Kidney (tissue), 14 donors: ENCODE results near the gene DUSP3. TPM values are rescaled to one million over a fixed set of nuclear protein-coding genes. Genes with fewer than 3 reads are reported as not detected.

Source experiments
- DNase-seq, 5 donors: peaks; one replicate each; pipeline ENCODE4 v3.0.0-alpha.2; 2013 to 2020
- FAIRE-seq: peaks from 2 replicates; lab custom pipeline; 2012; peaks lifted over from hg19 to GRCh38; lab: Jason Lieb, UNC
- H3K27ac ChIP-seq, 2 donors: one replicate each; pipeline ENCODE4 v1.7.0; 2013; ENCODE audit warnings: low read depth in 2 of 2, low read length in 2 of 2, inconsistent platforms in 1 of 2
- H3K27me3 ChIP-seq: one replicate; pipeline ENCODE4 v1.7.1; 2013; ENCODE audit warnings: low read length, inconsistent platforms; ENCODE audit not compliant: control insufficient read depth, insufficient read depth
- H3K36me3 ChIP-seq, 3 donors: one replicate each; pipeline versions ENCODE4 v1.7.0 to v1.7.1; 2013; ENCODE audit warnings: low read length in 3 of 3, control low read depth in 1 of 3, inconsistent platforms in 1 of 3; ENCODE audit not compliant: insufficient read depth in 3 of 3, control insufficient read depth in 2 of 3
- H3K4me1 ChIP-seq, 3 donors: one replicate each; pipeline versions ENCODE4 v1.7.0 to v1.7.1; 2013; ENCODE audit warnings: low read length in 3 of 3, inconsistent platforms in 1 of 3, low read depth in 1 of 3; ENCODE audit not compliant: control insufficient read depth in 2 of 3, insufficient read depth in 2 of 3
- H3K4me3 ChIP-seq, 3 donors: one replicate each; pipeline versions ENCODE4 v1.7.0 to v1.8.1; 2013; ENCODE audit warnings: low read length in 3 of 3, control low read depth in 1 of 3, inconsistent platforms in 1 of 3
- H3K9ac ChIP-seq, 3 donors: one replicate each; pipeline versions ENCODE4 v1.7.0 to v1.7.1; 2013; ENCODE audit warnings: low read length in 3 of 3, control low read depth in 1 of 3, inconsistent platforms in 1 of 3
- H3K9me3 ChIP-seq, 3 donors: one replicate each; pipeline versions ENCODE4 v1.7.0 to v1.7.1; 2013; ENCODE audit warnings: low read length in 3 of 3, control low read depth in 1 of 3, inconsistent platforms in 1 of 3; ENCODE audit not compliant: control insufficient read depth in 2 of 3, insufficient read depth in 1 of 3
- CTCF ChIP-seq: IDR thresholded peaks from 3 replicates; pipeline ENCODE4 v1.5.1; 2012; ENCODE audit warnings: mild to moderate bottlenecking, moderate library complexity, borderline replicate concordance; ENCODE audit not compliant: insufficient read depth; ENCODE audit errors: extremely low read depth
- intact Hi-C: fragments of 100-400 bp; cut with DNase I; formaldehyde crosslinking; loops from one replicate; pipeline ENCODE4 v1.11.1; 2022
- polyA plus RNA-seq: library from polyadenylated mRNA; stranded (reverse); fragments of 350-450 nt; fragmentation: Illumina TruSeq; extraction: RNeasy Lipid Tissue Mini Kit (QIAGEN cat#74804); gene quantifications from one replicate; pipeline ENCODE4 v1.2.3, GENCODE V29; 2014; ENCODE audit warnings: low read depth, low replicate concordance; ENCODE audit not compliant: insufficient read depth
- total RNA-seq: library from RNA; stranded (reverse); fragmentation: NEBNext Ultra II Directional; extraction: Animal tissue kit (Norgen Biotek cat#: 25700); gene quantifications from one replicate; pipeline ENCODE4 v1.2.1, GENCODE V29; 2021
- donor health status: control.
- donor health status: control.
- donor health status: control.
- donor health status: control.
- donor health status: control.
- donor health status: DM: yes; HTN: yes; CAD: no.
- donor health status: Normal renal cell carcinoma (clear cell type).

The DUSP3 gene
- total and polyA plus RNA-seq, 2 donors from 2014 or later: 102 to 126 TPM

GRCh38 chr17:43788540-43788939, 9.8 kb upstream of the DUSP3 start:
- H3K27ac ChIP-seq: no peak overlapping the region
- intact Hi-C loops: loop anchor here (10.0 kb wide), 1 partner anchor 56 kb away; the partner anchor contains the start of gene CD300LG
- no peak for TF ChIP-seq CTCF
- no peaks in the 10 kb centered on the region for H3K9me3 ChIP-seq
- no peak overlapping the region for H3K4me3 ChIP-seq
- H3K27me3 ChIP-seq: no peaks in the 10 kb centered on the region
- H3K4me1 ChIP-seq: peaks cover 0 to 3% (median 0%) of the 10 kb centered on the region in 3 donors
- no peaks in the 10 kb centered on the region for H3K36me3 ChIP-seq
- H3K9ac ChIP-seq: no peak overlapping the region
- FAIRE-seq: no peak
- DNase-seq: no peak

GRCh38 chr17:43787728-43788127, 9.0 kb upstream of the DUSP3 start:
- DNase-seq (no peak), FAIRE-seq (no peak)
- no peaks in the 10 kb centered on the region for H3K36me3 ChIP-seq
- no peaks in the 10 kb centered on the region for H3K9me3 ChIP-seq
- H3K27me3 ChIP-seq: no peaks in the 10 kb centered on the region
- H3K4me1 ChIP-seq: peaks cover 0 to 3% (median 0%) of the 10 kb centered on the region in 3 donors
- H3K4me3 ChIP-seq: no peak overlapping the region
- H3K27ac ChIP-seq: no peak overlapping the region
- no peak overlapping the region for H3K9ac ChIP-seq
- TF ChIP-seq CTCF: no peak
- intact Hi-C loops: loop anchor here (10.0 kb wide), 1 partner anchor 57 kb away; the partner anchor contains the start of gene CD300LG

GRCh38 chr17:43784628-43785101, 5.9 kb upstream of the DUSP3 start:
- no peak for TF ChIP-seq CTCF
- no peak overlapping the region for H3K9ac ChIP-seq
- no peak overlapping the region for H3K4me3 ChIP-seq
- DNase-seq (no peak), FAIRE-seq (no peak)
- no peaks in the 10 kb centered on the region for H3K9me3 ChIP-seq
- H3K36me3 ChIP-seq: no peaks in the 10 kb centered on the region
- H3K27ac ChIP-seq: no peak overlapping the region
- intact Hi-C loops: loop anchor here (10.0 kb wide), 1 partner anchor 60 kb away; the partner anchor contains the start of gene CD300LG
- H3K27me3 ChIP-seq: peaks cover 2% of the 10 kb centered on the region
- peaks cover 0 to 1% (median under 1%) of the 10 kb centered on the region in 3 donors for H3K4me1 ChIP-seq

- Histone ChIP-seq H3K4me3 (no peak overlapping the region), H3K9me3 (no peaks in the 10 kb centered on the region), H3K27me3 (peaks cover 4% of the 10 kb centered on the region), H3K27ac (no peak overlapping the region), H3K4me1 (peaks cover 3 to 7% (median 4%) of the 10 kb centered on the region in 3 donors), H3K9ac (no peak overlapping the region), H3K36me3 (no peaks in the 10 kb centered on the region)
- DNase-seq (no peak), FAIRE-seq (no peak)
- intact Hi-C loops: loop anchor here (10.0 kb wide), 1 partner anchor 61 kb away; the partner anchor contains the start of gene CD300LG
- TF ChIP-seq CTCF: no peak
These were observed 5.3 kb upstream of the DUSP3 start for GRCh38 chr17:43784068-43784467.
